Astrocyte (in vitro differentiated cells and primary cell): ENCODE results near the gene PPP2R2C.

Experiments
- EZH2 ChIP-seq: IDR thresholded peaks from 2 replicates; pipeline ENCODE4 v1.6.1; 2012; ENCODE audit warnings: mild to moderate bottlenecking, low read length, inconsistent platforms; ENCODE audit not compliant: insufficient read depth
- TF ChIP-seq, protein P1 (sequence below): IDR thresholded peaks from 2 replicates; pipeline ENCODE4 v1.5.1; 2011; ENCODE audit warnings: low read depth, mild to moderate bottlenecking, inconsistent platforms, low read length, moderate library complexity; ENCODE audit not compliant: insufficient read depth

DNA sequence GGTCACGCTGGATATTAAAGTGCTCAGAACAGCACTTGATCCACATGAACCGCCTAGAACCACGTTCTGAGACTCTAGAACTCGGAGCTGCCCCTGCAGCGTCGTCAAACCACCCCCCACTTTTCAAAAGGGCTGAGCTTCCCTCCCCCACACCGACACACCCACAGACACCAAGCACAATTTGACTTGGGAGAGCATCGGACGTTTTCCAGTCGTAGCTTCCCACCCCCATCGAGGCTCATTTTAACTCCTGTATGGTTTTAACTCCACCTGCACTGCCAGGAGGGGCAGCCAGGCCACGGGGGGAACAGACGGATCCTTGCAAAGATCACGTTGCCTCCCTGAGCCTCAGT lies 26.3 kb downstream of the PPP2R2C start:
- TF ChIP-seq, protein P1, sequence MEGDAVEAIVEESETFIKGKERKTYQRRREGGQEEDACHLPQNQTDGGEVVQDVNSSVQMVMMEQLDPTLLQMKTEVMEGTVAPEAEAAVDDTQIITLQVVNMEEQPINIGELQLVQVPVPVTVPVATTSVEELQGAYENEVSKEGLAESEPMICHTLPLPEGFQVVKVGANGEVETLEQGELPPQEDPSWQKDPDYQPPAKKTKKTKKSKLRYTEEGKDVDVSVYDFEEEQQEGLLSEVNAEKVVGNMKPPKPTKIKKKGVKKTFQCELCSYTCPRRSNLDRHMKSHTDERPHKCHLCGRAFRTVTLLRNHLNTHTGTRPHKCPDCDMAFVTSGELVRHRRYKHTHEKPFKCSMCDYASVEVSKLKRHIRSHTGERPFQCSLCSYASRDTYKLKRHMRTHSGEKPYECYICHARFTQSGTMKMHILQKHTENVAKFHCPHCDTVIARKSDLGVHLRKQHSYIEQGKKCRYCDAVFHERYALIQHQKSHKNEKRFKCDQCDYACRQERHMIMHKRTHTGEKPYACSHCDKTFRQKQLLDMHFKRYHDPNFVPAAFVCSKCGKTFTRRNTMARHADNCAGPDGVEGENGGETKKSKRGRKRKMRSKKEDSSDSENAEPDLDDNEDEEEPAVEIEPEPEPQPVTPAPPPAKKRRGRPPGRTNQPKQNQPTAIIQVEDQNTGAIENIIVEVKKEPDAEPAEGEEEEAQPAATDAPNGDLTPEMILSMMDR, result no peak
- TF ChIP-seq EZH2, result no peak
